SHP77 treated with DMSO at 0.1 percent for 48 hours (cell line): ENCODE data around the gene NRROS.
A peak's percentile ranks its signal among the peaks of the same experiment; 100 is the strongest.
"Not testable (repeated sequence)": the region's sequence is repeated elsewhere in the genome, so short reads cannot be mapped to it uniquely, and the experiment has no call there.

Experiments
- DNase-seq: peaks from one replicate; lab custom pipeline; 2025; lab: John Stamatoyannopoulos, UW

NRROS gene

DNA sequence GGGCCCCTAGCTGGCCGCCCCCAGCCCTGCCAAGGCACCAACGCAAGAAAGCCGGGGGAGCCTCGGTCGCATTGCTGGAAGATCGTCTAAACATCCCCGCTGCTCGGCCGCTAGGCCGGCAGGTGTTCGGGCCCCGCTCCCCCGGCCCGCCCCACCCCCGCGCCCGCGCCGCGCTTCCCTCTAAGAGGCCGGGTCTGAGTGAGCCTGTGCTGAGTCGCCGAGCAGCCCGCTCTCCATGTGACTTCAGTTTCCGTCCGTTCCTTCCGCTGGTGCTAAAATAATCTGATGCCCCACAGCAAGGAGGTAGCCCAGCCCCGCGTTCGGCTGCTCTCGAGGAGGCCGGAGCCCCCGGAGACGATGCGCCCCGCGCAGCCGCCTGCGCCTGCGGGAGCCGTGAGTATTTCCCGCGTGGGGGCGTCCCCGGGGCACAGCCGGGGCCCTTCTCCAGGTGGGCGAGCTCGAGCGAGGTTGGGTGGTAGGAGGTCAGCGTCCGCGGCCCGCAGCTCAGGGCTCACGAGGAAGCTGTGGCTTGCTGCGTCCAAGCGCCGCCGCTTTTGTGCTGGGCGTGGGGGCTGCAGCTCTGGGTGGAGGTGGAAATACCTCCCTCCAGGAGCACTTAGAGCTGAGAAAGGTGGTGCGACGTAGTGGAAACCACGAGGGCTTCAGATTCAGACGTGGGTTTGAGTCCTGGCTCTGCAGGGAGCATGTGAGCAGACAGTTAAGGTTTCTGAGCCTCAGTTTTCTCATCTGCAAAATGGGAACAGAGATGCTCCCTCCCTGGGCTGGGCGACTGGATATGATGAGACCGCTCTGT lies at the start of gene NRROS:
Gene NRROS, plus strand, starts transcription at position 212 of the 814 bp plus-strand sequence. CDS start 14,846 bp downstream, outside the sequence.
- DNase-seq = no peak

DNA sequence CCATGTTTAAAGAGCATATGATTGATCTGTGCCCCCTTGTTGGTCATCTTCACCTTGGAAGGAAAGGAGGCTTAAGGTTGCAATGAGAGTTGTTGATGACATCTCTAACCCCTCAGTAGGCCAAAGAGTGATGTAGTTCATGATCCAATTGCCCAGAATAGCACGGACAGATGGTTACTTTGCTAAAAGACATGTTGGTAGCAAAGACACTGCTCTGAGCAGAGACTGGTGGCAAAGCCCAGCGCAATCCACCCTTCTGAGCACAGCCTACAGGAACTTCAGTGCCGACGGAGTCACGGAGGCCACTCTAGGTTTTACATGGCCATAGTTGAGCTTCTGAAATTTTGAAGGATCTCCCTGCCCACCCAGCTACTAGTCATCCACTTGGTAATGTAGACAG lies 49.2 kb upstream of the NRROS start:
- DNase-seq = no peak

DNA sequence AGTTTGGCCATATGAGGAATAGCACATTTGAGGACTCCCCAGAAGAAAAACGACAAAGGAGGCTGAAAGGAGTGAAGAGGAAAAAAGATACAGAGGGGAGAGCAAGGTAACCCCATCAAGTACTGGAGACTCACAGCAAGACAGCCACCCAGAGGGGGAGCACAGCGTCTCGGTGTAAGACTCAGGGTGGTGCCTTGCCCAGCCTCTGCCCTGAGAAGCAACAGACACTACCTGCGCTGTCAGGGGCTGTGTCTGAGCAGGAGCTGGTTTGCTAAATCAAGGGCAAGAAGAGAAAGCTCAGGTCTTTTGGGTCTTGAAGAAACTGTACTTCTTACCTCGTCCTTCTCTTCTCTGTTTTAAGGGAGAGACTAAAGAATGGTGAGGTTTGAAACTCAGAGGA lies 43.1 kb upstream of the NRROS start:
- DNase-seq = no peak

- DNase-seq = not testable (repeated sequence)
Observed at GRCh38 chr3:196597971-196598733, 41.3 kb upstream of the NRROS start.

GRCh38 chr3:196599734-196600128 lies 39.8 kb upstream of the NRROS start:
- no peak for DNase-seq

- DNase-seq = no peak
Observed at GRCh38 chr3:196600359-196600758, 39.1 kb upstream of the NRROS start.

GRCh38 chr3:196602673-196603072 lies 36.8 kb upstream of the NRROS start:
- no peak for DNase-seq

GRCh38 chr3:196603683-196604082 lies 35.8 kb upstream of the NRROS start:
- no peak for DNase-seq

GRCh38 chr3:196604548-196604947 lies 34.9 kb upstream of the NRROS start:
- no peak for DNase-seq

DNA sequence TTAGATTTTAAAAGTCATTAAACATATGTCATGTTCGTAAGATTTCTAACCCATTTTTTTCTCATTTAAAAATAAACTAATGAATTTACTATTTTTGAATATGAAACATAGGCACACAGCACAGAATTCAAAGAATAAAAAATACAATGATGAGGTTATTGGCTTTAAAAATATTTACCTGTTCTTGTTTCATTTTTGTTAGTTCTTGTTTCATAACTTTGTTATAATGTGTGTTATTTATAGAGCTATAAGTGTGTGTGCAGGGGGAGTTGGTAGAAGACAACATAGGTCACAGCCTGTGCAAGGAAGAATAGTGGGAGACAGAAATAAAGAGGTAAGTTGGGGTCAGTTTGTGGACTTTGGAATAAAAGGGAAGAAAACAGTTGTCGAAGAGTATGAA lies 30.8 kb upstream of the NRROS start:
- no peak for DNase-seq

- DNase-seq = peak; percentile 2
Observed at GRCh38 chr3:196609343-196609775, 30.1 kb upstream of the NRROS start.

- no peak for DNase-seq
Observed at GRCh38 chr3:196609805-196610515, 29.5 kb upstream of the NRROS start.

DNA sequence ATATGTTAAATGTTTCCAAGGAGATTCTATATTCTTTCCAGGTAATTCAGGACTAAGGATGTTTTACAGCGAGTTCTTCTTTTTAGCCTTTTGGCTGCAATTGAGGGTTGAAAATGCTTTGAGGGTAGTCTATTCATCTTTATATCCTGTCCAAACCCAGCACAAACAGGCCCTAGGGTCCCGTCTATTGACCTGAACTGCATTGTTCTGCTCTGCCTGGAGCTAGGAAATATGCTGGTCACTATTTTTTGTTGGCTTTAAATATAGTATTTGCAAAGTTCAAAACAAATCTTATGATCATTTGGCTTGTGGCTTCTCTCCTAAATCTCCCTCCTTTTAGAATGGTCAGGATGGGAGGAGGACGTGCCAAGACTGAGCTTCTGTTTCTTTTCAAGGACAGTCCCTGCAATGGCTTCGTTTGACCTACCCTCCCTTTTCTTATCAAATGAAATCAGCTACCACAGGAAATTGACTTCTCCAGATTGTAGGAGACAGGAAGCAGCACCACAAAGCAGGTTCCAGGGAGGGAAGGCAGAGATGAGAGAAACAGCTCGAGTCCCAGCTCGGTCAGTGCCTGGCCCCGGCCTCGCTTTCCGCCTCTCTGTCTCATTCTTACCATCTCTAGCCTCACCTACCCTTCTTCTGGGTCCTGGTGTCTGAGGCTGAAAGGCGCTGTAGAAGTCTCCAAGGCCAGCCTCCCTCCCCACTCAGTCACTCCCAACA lies 27.6 kb upstream of the NRROS start:
- DNase-seq = no peak

- not testable (repeated sequence) for DNase-seq
Observed at GRCh38 chr3:196615234-196615633, 24.3 kb upstream of the NRROS start.

GRCh38 chr3:196617256-196617655 lies 22.2 kb upstream of the NRROS start:
- DNase-seq = no peak

DNA sequence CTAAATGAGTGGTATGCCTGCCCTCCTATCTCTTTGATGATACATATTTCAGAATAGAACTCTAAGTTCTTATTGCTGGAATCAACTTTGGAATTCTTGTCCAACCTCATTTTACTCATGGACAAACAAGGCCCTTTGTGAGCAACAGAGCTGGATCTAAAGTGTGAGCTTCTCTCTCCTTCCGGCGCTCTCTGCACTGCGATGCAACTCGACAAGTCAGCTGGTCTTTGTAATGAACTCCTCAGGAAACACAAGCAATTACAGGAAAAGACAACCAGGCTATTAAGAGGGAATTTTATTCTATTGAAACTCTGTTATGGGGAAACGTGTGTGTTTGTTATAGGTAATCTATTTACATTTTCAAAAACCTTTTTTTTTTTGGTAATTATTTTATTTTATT lies 20.3 kb upstream of the NRROS start:
- DNase-seq = no peak

DNA sequence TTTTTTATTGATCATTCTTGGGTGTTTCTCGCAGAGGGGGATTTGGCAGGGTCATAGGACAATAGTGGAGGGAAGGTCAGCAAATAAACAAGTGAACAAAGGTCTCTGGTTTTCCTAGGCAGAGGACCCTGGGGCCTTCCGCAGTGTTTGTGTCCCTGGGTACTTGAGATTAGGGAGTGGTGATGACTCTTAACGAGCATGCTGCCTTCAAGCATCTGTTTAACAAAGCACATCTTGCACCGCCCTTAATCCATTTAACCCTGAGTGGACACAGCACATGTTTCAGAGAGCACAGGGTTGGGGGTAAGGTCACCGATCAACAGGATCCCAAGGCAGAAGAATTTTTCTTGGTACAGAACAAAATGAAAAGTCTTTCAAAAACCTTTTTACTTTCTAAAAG lies 19.9 kb upstream of the NRROS start:
- DNase-seq = not testable (repeated sequence)

GRCh38 chr3:196620161-196620604 lies 19.3 kb upstream of the NRROS start:
- no peak for DNase-seq

GRCh38 chr3:196620684-196621083 lies 18.8 kb upstream of the NRROS start:
- DNase-seq = no peak

GRCh38 chr3:196621611-196622010 lies 17.9 kb upstream of the NRROS start:
- no peak for DNase-seq

DNA sequence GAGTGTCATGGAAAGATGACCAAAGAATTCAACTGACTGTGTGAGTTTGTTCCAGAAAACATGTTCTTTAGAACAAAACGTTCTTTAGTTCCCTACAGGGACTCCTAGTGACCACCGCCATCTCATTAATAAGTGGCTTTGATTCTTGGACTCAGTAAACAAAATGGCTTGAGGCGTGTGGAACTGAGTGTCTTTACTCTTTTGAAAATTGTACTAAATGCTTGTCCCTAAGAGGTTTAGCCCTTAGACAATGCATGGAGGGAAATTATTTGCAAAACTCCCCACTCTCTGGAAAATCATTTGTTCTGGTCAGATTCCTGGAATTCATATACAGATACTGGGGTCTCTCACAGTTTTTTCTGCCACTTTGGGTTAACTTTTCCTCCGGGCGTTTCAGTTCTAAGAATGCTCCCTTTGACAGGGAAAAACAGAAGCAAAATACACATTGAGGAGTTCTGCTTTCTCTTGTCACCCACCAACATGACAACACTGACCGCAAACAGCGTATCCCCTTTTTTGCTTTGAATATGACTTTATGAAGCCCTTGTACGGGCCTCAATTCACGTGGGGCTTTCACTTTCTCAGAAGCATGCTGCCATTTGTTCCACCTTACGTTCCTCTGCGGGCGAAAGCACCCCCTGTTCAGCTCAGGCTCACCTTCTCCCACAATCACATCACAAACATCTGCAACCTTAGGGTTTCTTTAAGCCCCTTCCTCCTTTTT lies 15.3 kb upstream of the NRROS start:
- no peak for DNase-seq
